Endothelial cell of umbilical vein (primary cell): ENCODE results near the gene TUSC2. TPM values are rescaled to one million over a fixed set of nuclear protein-coding genes. Genes with fewer than 3 reads are reported as not detected.

ENCODE experiments used
- BruUV-seq: library from RNA; stranded (reverse); fragments of 400-500 nt; replicated peaks from 2 replicates; lab custom pipeline; 2021; lab: Mats Ljungman, UMichigan
- CTCF ChIA-PET: fragments of 300-600, 350-600 bp; sonication (Branson Sonifier 250); formaldehyde crosslinking; loops from one replicate; lab custom pipeline; 2021; ENCODE audit warnings: antibody characterized with exemption, inconsistent platforms; lab: Charles Lee
- POLR2A ChIA-PET: fragments of 300-600, 350-600 bp; sonication (Branson Sonifier 250); formaldehyde crosslinking; loops from one replicate; lab custom pipeline; 2021; ENCODE audit warnings: antibody characterized with exemption, inconsistent platforms; lab: Charles Lee
- DNase-seq: peaks from one replicate; pipeline ENCODE4 v3.0.0-alpha.2; 2011; ENCODE audit warnings: low read depth, low spot score
- FAIRE-seq: peaks from 2 replicates; lab custom pipeline; 2011; peaks lifted over from hg19 to GRCh38; lab: Jason Lieb, UNC
- H2AFZ ChIP-seq: 2 replicates; pipeline ENCODE4 v1.6.0; 2012; ENCODE audit warnings: low read depth, low read length, control low read depth, inconsistent platforms
- H3K27ac ChIP-seq: 2 replicates; pipeline ENCODE4 v1.5.1; 2011; ENCODE audit warnings: low read depth, mild to moderate bottlenecking, control low read depth, low read length, moderate library complexity; ENCODE audit not compliant: insufficient read depth
- H3K27me3 ChIP-seq, 2 experiments: 2 replicates each; pipeline versions ENCODE4 v1.6.0 to v1.6.1; 2011; ENCODE audit warnings: low read length in 2 of 2, mixed read lengths in 1 of 2; ENCODE audit not compliant: control insufficient read depth in 2 of 2, insufficient read depth in 2 of 2
- H3K36me3 ChIP-seq, 2 experiments: 2 replicates in 1 of 2; 3 replicates in 1 of 2; pipeline ENCODE4 v1.5.1; 2011; ENCODE audit warnings: low read length in 2 of 2, mild to moderate bottlenecking in 1 of 2, moderate library complexity in 1 of 2; ENCODE audit not compliant: control insufficient read depth in 2 of 2, insufficient read depth in 2 of 2; ENCODE audit errors: extremely low read depth in 1 of 2
- H3K4me1 ChIP-seq: 3 replicates; pipeline ENCODE4 v1.5.1; 2011; ENCODE audit warnings: mild to moderate bottlenecking, low read length; ENCODE audit not compliant: control insufficient read depth, insufficient read depth; ENCODE audit errors: extremely low read depth
- H3K4me2 ChIP-seq: 2 replicates; pipeline ENCODE4 v1.6.1; 2011; ENCODE audit warnings: low read length, control low read depth, mixed read lengths; ENCODE audit not compliant: insufficient read depth
- H3K4me3 ChIP-seq, 3 experiments: fragments of 200-600 bp in 1 of 3; sonication (generic), shearing (Covaris generic) in 1 of 3; replicated peaks in 1 of 3; 2 replicates each; pipeline ENCODE4 v1.5.1; 2011 to 2016; ENCODE audit warnings: control low read depth in 3 of 3, low read length in 3 of 3, mild to moderate bottlenecking in 2 of 3, inconsistent platforms in 1 of 3, low read depth in 1 of 3, moderate library complexity in 1 of 3; ENCODE audit not compliant: insufficient read depth in 1 of 3
- H3K79me2 ChIP-seq: 2 replicates; pipeline ENCODE4 v1.6.0; 2012; ENCODE audit warnings: low read length, inconsistent platforms; ENCODE audit not compliant: control insufficient read depth, insufficient read depth
- H3K9ac ChIP-seq: replicated peaks from 2 replicates; pipeline ENCODE3; 2011; ENCODE audit warnings: low read length, control low read depth; ENCODE audit not compliant: insufficient read depth; ENCODE audit errors: extremely low read depth
- H3K9me1 ChIP-seq: replicated peaks from 3 replicates; pipeline ENCODE4 v1.6.0; 2011; ENCODE audit warnings: mild to moderate bottlenecking, low read length; ENCODE audit not compliant: control insufficient read depth, insufficient read depth; ENCODE audit errors: extremely low read depth
- H3K9me3 ChIP-seq: replicated peaks from 2 replicates; pipeline ENCODE4 v1.5.1; 2012; ENCODE audit warnings: low read length, inconsistent platforms; ENCODE audit not compliant: control insufficient read depth, insufficient read depth
- H4K20me1 ChIP-seq: replicated peaks from 2 replicates; pipeline ENCODE3; 2011; ENCODE audit warnings: mild to moderate bottlenecking, low read length; ENCODE audit not compliant: control insufficient read depth, insufficient read depth; ENCODE audit errors: extremely low read depth
- EZH2 ChIP-seq: IDR thresholded peaks from 2 replicates; pipeline ENCODE4 v1.6.1; 2012; ENCODE audit warnings: borderline replicate concordance, low read depth, mild to moderate bottlenecking, moderate library complexity, low read length, inconsistent platforms; ENCODE audit not compliant: severe bottlenecking
- FOS ChIP-seq: IDR thresholded peaks from 2 replicates; pipeline ENCODE4 v1.6.1; 2011; ENCODE audit warnings: mild to moderate bottlenecking, low read length, moderate library complexity, borderline replicate concordance; ENCODE audit not compliant: insufficient read depth
- GATA2 ChIP-seq: IDR thresholded peaks from 2 replicates; pipeline ENCODE4 v1.7.0; 2011; ENCODE audit warnings: low read depth, mild to moderate bottlenecking, moderate library complexity, mixed read lengths, low read length; ENCODE audit not compliant: insufficient read length, insufficient read depth
- JUN ChIP-seq: IDR thresholded peaks from 2 replicates; pipeline ENCODE4 v1.6.1; 2011; ENCODE audit warnings: borderline replicate concordance, low read depth; ENCODE audit not compliant: insufficient read length, insufficient read depth
- MYC ChIP-seq: IDR thresholded peaks from one replicate; pipeline ENCODE4 v1.6.1; 2011; ENCODE audit warnings: mild to moderate bottlenecking, low read depth, low read length
- POLR2A ChIP-seq: IDR thresholded peaks from 2 replicates; pipeline ENCODE4 v1.6.1; 2012; ENCODE audit warnings: low read depth, mild to moderate bottlenecking, control low read depth, low read length
- POLR2AphosphoS5 ChIP-seq: IDR thresholded peaks from 2 replicates; pipeline ENCODE4 v1.6.1; 2012; ENCODE audit warnings: low read depth, mild to moderate bottlenecking, control low read depth, low read length, moderate library complexity; ENCODE audit not compliant: insufficient read depth
- dilution Hi-C: fragments of 300-500 bp; cut with MboI; formaldehyde crosslinking; loops from one replicate; pipeline ENCODE4 v1.15.0; 2019; ENCODE audit warnings: low sequenced_read_pairs; ENCODE audit not compliant: extremely low pct_ligation_motif_present
- intact Hi-C: fragments of 100-400 bp; cut with micrococcal nuclease; formaldehyde crosslinking; loops from one replicate; pipeline ENCODE4 v1.10.0; 2022
- polyA plus RNA-seq, 4 experiments: library from polyadenylated mRNA; depleted of rRNA in 3 of 4; stranded (reverse) in 3 of 4; unstranded in 1 of 4; fragments of >200 nt; gene quantifications; 2 replicates each; pipeline versions ENCODE4 v1.2.1 to v1.2.3, GENCODE V29; 2011 to 2012; ENCODE audit warnings: missing spikeins in 1 of 4
- total RNA-seq: library from RNA; stranded (reverse); gene quantifications from 2 replicates; pipeline ENCODE4 v1.2.3, GENCODE V29; 2021
- TF ChIP-seq, protein P1 (sequence below): IDR thresholded peaks from 2 replicates; pipeline ENCODE4 v1.6.1; 2011; ENCODE audit not compliant: insufficient read depth, insufficient read length
- TF ChIP-seq, protein P2 (sequence below), 2 donors: IDR thresholded peaks; 1 replicate in 1 of 2; 2 replicates in 1 of 2; pipeline ENCODE4 v1.5.1; 2011; ENCODE audit warnings: low read length in 2 of 2, mild to moderate bottlenecking in 2 of 2, moderate library complexity in 2 of 2, control low read depth in 1 of 2, inconsistent platforms in 1 of 2, low read depth in 1 of 2; ENCODE audit not compliant: insufficient read depth in 1 of 2; ENCODE audit errors: extremely low read depth in 1 of 2

Gene TUSC2
- total and polyA plus RNA-seq, 2 donors (not counting 3 experiments of a cell fraction or from before 2014, with no cell fraction given) = 30.0 to 89.0 TPM

DNA sequence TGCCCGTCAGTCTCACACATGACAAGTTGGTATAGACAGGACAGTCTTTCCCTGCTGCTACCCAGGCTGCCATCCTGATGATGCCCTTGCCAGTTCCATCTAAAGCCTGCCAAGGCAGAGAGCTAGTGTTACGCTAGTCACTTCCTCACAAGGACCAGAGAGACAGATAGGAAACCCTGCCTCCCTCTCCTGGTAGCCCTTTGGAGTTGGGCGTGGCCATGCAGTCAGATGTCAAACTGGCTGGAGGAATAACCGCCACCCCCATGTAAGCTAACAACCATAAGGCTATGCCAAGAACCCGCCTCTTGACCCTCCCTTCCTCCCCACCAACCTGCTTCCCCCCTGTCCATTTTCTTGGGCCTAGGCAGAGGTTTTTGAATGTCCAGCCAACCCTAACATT, 28.5 kb upstream of the TUSC2 start:
- no peak overlapping the region for H3K27ac ChIP-seq
- H4K20me1 ChIP-seq = peaks cover 6% of the 10 kb centered on the region
- no peak overlapping the region for H2AFZ ChIP-seq
- H3K9me3 ChIP-seq = no peaks in the 10 kb centered on the region
- BruUV-seq = no TSS peak
- FAIRE-seq (no peak), DNase-seq (no peak)
- intact Hi-C loops = loop anchor here (5.0 kb wide), 1 partner anchor 1036 kb away; the partner anchor contains the start of gene RBM15B
- dilution Hi-C loops = no loop called here
- ChIA-PET POLR2A (no interaction called here), CTCF (interaction anchor here (1.0 to 2.1 kb wide), 6 partner anchors 9 to 259 kb away, joined by 3 to 14 read pairs (median 4); partner anchors contain the start of gene ZMYND10)
- no peaks in the 10 kb centered on the region for H3K9me1 ChIP-seq
- H3K4me2 ChIP-seq = peak overlapping the region; percentile 90
- peak overlapping the region in 2 of 3 experiments; percentile 6 to 63 for H3K4me3 ChIP-seq
- peaks cover 43% of the 10 kb centered on the region for H3K79me2 ChIP-seq
- no peak for TF ChIP-seq MYC
- TF ChIP-seq POLR2A = peak; percentile 48
- no peak for TF ChIP-seq JUN
- H3K36me3 ChIP-seq = peaks cover 8 to 28% of the 10 kb centered on the region in 2 experiments
- no peak overlapping the region for H3K9ac ChIP-seq
- H3K4me1 ChIP-seq = peaks cover 33% of the 10 kb centered on the region
- H3K27me3 ChIP-seq = no peaks in the 10 kb centered on the region

DNA sequence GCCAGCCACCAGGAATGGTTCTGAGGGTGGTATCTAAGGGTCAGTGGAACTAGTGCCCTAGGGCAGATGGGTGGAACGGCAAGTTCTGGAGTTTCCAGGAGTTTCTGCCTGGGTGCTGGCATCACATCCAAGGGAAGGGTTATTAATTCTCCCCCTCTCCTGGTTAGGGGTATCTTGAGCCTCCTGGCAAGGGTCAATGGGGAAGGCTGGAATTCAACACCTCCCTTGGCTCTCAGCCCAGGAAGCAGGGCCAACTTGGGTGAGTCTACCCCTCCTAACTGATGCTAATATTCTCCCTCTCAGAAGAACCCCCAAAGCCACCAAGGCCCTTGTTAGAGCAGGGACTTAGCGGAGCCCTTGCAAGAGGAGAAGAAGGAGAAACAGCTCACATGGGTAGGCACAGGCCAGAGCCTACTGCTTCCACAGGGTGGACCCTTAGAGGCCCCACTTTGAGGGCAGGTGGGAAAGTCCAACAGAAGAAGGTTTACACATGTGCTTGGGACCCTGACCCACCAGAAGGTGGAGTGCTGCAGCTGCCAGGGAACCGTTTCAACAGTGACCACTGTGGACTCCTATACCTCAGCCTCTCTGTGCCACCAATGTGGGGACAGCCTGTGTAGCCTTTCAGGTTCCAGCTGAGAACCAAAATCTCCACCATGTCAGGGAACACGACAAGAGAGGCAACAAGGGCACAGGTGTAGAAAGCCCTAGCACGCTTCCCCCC, 28.0 kb upstream of the TUSC2 start:
- H3K4me3 ChIP-seq = peak overlapping the region in 2 of 3 experiments; percentile 6 to 63

More for the DNA sequence above, 28.0 kb upstream of the TUSC2 start:
- Histone ChIP-seq H3K4me2 (peak overlapping the region; percentile 90), H3K4me1 (peaks cover 38% of the 10 kb centered on the region), H3K9me1 (no peaks in the 10 kb centered on the region), H3K27ac (no peak overlapping the region), H3K36me3 (peaks cover 8 to 28% of the 10 kb centered on the region in 2 experiments), H3K9me3 (no peaks in the 10 kb centered on the region), H3K27me3 (no peaks in the 10 kb centered on the region), H3K9ac (no peak overlapping the region), H3K79me2 (peaks cover 43% of the 10 kb centered on the region), H4K20me1 (peaks cover 6% of the 10 kb centered on the region), H2AFZ (no peak overlapping the region)
- DNase-seq (no peak), FAIRE-seq (no peak)
- intact Hi-C loops = loop anchor here (5.0 kb wide), 1 partner anchor 1036 kb away; the partner anchor contains the start of gene RBM15B
- no TSS peak for BruUV-seq
- POLR2A ChIA-PET = no interaction called here
- dilution Hi-C loops = no loop called here
- CTCF ChIA-PET = interaction anchor here (1.3 to 2.1 kb wide), 3 partner anchors 15 to 260 kb away, joined by 4 to 14 read pairs (median 4); no protein-coding TSS in a partner anchor
- TF ChIP-seq MYC = no peak
- TF ChIP-seq, protein P1, sequence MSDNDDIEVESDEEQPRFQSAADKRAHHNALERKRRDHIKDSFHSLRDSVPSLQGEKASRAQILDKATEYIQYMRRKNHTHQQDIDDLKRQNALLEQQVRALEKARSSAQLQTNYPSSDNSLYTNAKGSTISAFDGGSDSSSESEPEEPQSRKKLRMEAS = no peak
- TF ChIP-seq, protein P2, sequence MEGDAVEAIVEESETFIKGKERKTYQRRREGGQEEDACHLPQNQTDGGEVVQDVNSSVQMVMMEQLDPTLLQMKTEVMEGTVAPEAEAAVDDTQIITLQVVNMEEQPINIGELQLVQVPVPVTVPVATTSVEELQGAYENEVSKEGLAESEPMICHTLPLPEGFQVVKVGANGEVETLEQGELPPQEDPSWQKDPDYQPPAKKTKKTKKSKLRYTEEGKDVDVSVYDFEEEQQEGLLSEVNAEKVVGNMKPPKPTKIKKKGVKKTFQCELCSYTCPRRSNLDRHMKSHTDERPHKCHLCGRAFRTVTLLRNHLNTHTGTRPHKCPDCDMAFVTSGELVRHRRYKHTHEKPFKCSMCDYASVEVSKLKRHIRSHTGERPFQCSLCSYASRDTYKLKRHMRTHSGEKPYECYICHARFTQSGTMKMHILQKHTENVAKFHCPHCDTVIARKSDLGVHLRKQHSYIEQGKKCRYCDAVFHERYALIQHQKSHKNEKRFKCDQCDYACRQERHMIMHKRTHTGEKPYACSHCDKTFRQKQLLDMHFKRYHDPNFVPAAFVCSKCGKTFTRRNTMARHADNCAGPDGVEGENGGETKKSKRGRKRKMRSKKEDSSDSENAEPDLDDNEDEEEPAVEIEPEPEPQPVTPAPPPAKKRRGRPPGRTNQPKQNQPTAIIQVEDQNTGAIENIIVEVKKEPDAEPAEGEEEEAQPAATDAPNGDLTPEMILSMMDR (IDR thresholded peaks at IDR 0.05; ENCODE audit: extremely low read depth in 1 of 2, insufficient read depth in 1 of 2, low read depth in 1 of 2, low read length in 2 of 2) = no peak
- TF ChIP-seq GATA2 = no peak
- no peak for TF ChIP-seq JUN
- TF ChIP-seq FOS = no peak
- no peak for TF ChIP-seq POLR2AphosphoS5
- no peak for TF ChIP-seq EZH2
- TF ChIP-seq POLR2A = no peak
